GM12801 (cell line): ENCODE measurements around the gene CNNM3.

Experiments used
- CTCF ChIP-seq: IDR thresholded peaks from one replicate; pipeline ENCODE4 v1.5.1; 2011; ENCODE audit warnings: control low read depth; ENCODE audit not compliant: insufficient read length; ENCODE audit errors: extremely low read depth

Gene CNNM3

DNA sequence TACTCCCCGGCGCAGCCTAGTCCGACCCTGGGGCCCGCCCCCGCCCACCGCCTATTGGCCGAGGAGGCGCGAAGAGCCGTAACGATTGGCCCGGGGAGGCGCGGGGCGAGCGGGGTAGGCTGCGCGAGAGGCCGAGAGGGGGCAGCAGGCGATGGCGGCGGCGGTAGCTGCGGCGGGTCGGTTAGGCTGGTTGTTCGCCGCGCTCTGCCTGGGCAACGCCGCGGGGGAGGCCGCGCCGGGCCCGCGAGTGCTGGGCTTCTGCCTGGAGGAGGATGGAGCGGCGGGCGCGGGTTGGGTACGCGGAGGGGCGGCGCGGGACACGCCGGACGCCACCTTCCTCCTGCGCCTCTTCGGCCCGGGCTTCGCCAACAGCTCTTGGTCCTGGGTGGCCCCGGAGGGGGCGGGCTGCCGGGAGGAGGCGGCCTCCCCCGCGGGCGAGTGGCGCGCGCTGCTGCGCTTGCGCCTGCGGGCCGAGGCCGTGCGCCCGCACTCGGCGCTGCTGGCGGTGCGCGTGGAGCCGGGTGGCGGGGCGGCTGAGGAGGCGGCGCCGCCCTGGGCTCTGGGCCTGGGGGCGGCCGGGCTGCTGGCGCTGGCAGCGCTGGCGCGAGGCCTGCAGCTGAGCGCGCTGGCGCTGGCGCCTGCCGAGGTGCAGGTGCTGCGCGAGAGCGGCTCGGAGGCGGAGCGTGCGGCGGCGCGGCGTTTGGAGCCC is at the start of gene CNNM3:
TSS of gene CNNM3 (plus strand) at position 142 of the 709 bp plus-strand sequence. CDS start at position 152, 10 bp downstream.
- TF ChIP-seq CTCF: no peak

DNA sequence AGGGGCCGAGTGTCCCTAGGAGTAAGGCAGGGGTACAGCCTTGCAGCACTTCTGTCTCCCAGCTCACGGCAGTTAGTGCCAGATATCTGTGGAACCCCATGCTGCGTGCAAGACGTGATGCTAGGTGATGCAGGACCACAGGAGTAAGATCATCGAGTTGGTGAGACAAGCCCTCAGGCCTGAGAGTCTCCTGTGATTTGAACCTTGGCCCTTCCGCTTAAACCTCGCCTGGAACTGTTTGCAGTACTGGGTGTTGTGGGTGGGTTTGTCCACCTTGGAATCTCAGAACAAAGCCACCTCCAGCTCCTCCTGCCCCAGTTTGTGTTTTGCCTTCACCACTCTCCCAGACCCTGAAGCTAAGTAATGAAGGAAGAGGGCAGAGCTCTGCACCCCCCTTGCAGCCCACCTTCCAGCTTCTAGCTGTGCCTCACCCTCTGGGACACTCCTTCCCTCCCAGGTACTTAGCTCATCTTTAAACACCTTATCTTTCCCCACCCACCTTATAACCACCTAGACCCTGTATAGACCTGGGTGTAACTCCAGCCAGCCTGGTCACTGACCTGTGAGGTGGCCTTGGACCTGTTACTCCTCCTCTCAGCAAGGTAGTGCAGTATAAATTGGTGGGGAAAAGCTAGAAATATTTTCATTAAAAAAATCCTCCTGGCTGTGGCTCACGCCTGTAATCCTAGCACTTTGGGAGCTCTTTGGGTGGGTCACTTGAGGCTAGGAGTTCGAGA is 48.8 kb upstream of the CNNM3 start:
- TF ChIP-seq CTCF: no peak

DNA sequence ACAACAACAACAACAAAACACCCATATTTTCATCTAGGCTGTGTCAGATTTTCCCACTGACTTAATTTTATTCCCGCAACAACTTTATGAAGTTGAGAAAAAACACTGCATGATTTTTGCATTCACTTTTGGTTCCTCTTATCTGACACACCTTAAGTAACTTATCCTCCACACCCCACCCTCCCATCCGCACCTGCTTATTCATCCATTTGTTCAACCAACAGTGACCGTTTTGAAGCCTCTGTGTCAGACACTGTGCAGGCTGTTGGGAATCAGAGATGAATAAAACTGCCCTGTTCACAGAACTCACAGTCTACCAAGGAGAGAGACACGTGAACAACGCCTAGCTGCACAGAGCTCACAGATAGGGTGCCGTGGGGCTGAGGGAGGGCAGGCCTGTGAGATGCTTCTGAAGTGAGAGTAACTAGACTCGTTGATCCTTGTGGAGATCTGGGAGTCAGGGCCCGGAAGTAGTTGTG is 47.9 kb upstream of the CNNM3 start:
- no peak for TF ChIP-seq CTCF

DNA sequence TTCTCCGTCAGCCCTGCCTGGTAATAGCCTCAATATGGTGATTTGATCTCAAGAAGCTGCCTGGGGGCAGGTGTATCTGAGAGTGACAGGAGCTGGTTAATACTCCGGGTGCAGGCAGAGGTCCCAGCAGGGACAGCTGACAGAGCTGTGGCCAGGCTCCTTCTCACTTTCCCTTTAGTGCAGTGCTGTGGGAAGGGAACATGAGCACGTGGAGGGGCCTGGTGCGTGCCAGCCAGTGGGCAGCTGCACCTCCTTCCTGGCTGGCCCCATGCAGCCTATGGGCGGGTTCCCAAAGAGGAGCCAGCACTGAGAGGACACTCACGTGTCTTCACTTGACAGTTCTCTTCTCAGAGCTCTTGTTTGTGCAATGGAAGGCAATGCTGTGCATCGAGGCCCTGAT is 46.3 kb upstream of the CNNM3 start:
- no peak for TF ChIP-seq CTCF

DNA sequence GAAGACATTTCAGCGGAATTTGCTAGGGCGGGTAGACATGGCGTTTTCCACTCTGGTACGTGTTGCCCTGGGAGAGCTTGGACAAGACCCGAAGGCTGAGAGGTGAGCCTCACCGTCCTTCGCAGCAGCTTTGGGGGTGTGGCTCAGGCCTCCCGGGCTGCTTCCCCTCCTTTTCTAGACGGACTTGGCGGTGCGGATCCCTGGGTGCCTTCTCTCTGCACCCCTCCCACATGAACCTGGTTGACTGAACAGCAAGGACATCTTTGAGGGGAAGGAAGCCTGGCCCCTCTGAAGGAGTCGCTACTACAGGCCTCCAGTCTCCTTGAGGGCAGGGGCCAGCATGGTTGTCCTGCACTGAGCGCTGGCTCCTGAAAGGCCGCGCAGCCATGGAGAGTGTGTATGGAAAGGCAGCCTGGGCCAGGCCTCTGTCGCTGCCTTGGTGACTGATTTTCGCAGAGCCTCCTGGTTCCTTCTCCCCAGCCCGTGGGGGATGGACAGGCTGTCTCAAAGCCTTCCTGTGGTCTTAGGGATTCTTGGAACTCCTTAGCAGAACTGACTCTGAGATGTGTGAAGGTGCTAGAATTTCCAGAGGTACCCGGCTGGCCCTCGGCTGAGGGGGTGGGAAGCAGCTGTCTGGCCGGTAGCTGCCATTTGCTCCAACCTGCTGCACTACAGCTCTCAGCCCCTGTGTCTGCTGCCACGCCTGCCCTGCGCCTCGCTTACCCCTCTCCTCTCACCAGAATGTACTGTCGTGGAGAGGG is 45.4 kb upstream of the CNNM3 start:
- TF ChIP-seq CTCF: no peak

- TF ChIP-seq CTCF: no peak
Observed at GRCh38 chr2:96771796-96772618, 44.1 kb upstream of the CNNM3 start.
